Right lobe of liver (tissue), 4 donors: Measurements from ENCODE around the gene HSFX3.

Source experiments
- CTCF ChIP-seq, 4 donors: fragments of 200-600 bp in 3 of 4; fragments of 450-650 bp in 1 of 4; IDR thresholded peaks; one replicate each; pipeline versions ENCODE4 v1.5.1 to v1.8.0; 2016 to 2022; ENCODE audit warnings: antibody characterized with exemption in 4 of 4, mild to moderate bottlenecking in 2 of 4
- POLR2A ChIP-seq: fragments of 450-650 bp; IDR thresholded peaks from one replicate; pipeline ENCODE4 v1.6.1; 2017; ENCODE audit warnings: antibody characterized with exemption, mild to moderate bottlenecking
- donor health status: DM: no; HTN: no; CAD: no.
- donor health status: DM: no; HTN: no; CAD: no.
- donor health status: DM: no; HTN: yes; CAD: no.

GRCh38 chrX:149570668-149571067 lies 20.9 kb upstream of the HSFX3 start:
- no peak for TF ChIP-seq CTCF (IDR thresholded peaks at IDR 0.05)
- no peak for TF ChIP-seq POLR2A
